CD14-positive monocyte (primary cell): ENCODE results near the gene CPNE9. TPM values are rescaled to one million over a fixed set of nuclear protein-coding genes. Genes with fewer than 3 reads are reported as not detected.

Source experiments
- DNase-seq, 3 donors: peaks; one replicate each; pipeline ENCODE4 v3.0.0-alpha.2; 2011 to 2022
- H2AFZ ChIP-seq: 2 replicates; pipeline ENCODE4 v1.6.0; 2012; ENCODE audit warnings: mild to moderate bottlenecking, low read depth, low read length, inconsistent platforms; ENCODE audit not compliant: insufficient read depth, poor library complexity, severe bottlenecking
- H3K27ac ChIP-seq, 2 donors: 1 replicate in 1 of 2; 2 replicates in 1 of 2; pipeline ENCODE4 v1.5.1; 2012 to 2013; ENCODE audit warnings: low read length in 2 of 2, control low read depth in 1 of 2, inconsistent platforms in 1 of 2, low read depth in 1 of 2, mild to moderate bottlenecking in 1 of 2
- H3K27me3 ChIP-seq, 2 donors: one replicate each; pipeline versions ENCODE4 v1.6.0 to v1.6.1; 2011 to 2013; ENCODE audit warnings: low read length in 2 of 2; ENCODE audit not compliant: control insufficient read depth in 2 of 2, insufficient read depth in 2 of 2
- H3K36me3 ChIP-seq, 2 donors: replicated peaks in 1 of 2; 1 replicate in 1 of 2; 2 replicates in 1 of 2; pipeline versions ENCODE4 v1.5.1 to v1.6.1; 2012 to 2013; ENCODE audit warnings: low read length in 2 of 2, control low read depth in 1 of 2, inconsistent platforms in 1 of 2, mild to moderate bottlenecking in 1 of 2; ENCODE audit not compliant: insufficient read depth in 2 of 2, control insufficient read depth in 1 of 2
- H3K4me1 ChIP-seq, 2 donors: 1 replicate in 1 of 2; 2 replicates in 1 of 2; pipeline versions ENCODE4 v1.5.1 to v1.6.1; 2012 to 2013; ENCODE audit warnings: low read length in 2 of 2, control low read depth in 1 of 2, inconsistent platforms in 1 of 2, mild to moderate bottlenecking in 1 of 2, moderate library complexity in 1 of 2; ENCODE audit not compliant: insufficient read depth in 2 of 2, control insufficient read depth in 1 of 2
- H3K4me2 ChIP-seq: replicated peaks from 2 replicates; pipeline ENCODE3; 2012; ENCODE audit warnings: low read length, moderate library complexity, mild to moderate bottlenecking; ENCODE audit not compliant: poor library complexity, severe bottlenecking; ENCODE audit errors: extremely low read depth
- H3K4me3 ChIP-seq, 3 experiments: fragments of 200-600 bp in 1 of 3; sonication (generic) in 1 of 3; replicated peaks in 1 of 3; 1 replicate in 2 of 3; 2 replicates in 1 of 3; pipeline ENCODE4 v1.5.1; 2011 to 2013; ENCODE audit warnings: low read length in 3 of 3, mild to moderate bottlenecking in 3 of 3, control low read depth in 2 of 3, low read depth in 2 of 3, inconsistent platforms in 1 of 3, moderate library complexity in 1 of 3
- H3K79me2 ChIP-seq: 2 replicates; pipeline ENCODE4 v1.6.0; 2012; ENCODE audit warnings: mild to moderate bottlenecking, control low read depth, inconsistent platforms, low read length, moderate library complexity; ENCODE audit not compliant: insufficient read depth
- H3K9ac ChIP-seq: 2 replicates; pipeline ENCODE4 v1.6.0; 2017; ENCODE audit warnings: low read length, mild to moderate bottlenecking; ENCODE audit not compliant: insufficient read depth, poor library complexity, severe bottlenecking
- H3K9me3 ChIP-seq, 2 donors: replicated peaks in 1 of 2; 1 replicate in 1 of 2; 2 replicates in 1 of 2; pipeline versions ENCODE4 v1.5.1 to v1.6.1; 2012 to 2013; ENCODE audit warnings: low read length in 2 of 2, control low read depth in 1 of 2; ENCODE audit not compliant: control insufficient read depth in 1 of 2, insufficient read depth in 1 of 2
- H4K20me1 ChIP-seq: 2 replicates; pipeline ENCODE4 v1.6.0; 2012; ENCODE audit warnings: mild to moderate bottlenecking, low read length, control low read depth, moderate library complexity; ENCODE audit not compliant: insufficient read depth
- H3K27ac Mint-ChIP-seq, 7 donors: one replicate each; pipeline ENCODE4 v1.8.0; 2020; ENCODE audit warnings: mild to moderate bottlenecking in 7 of 7, mixed read lengths in 7 of 7, moderate library complexity in 6 of 7, inconsistent platforms in 2 of 7
- H3K27me3 Mint-ChIP-seq, 3 donors: one replicate each; pipeline ENCODE4 v1.8.0; 2021 to 2022; ENCODE audit warnings: low read depth in 3 of 3, mild to moderate bottlenecking in 3 of 3, mixed read lengths in 3 of 3, moderate library complexity in 3 of 3, inconsistent platforms in 1 of 3
- H3K36me3 Mint-ChIP-seq, 2 donors: one replicate each; pipeline ENCODE4 v1.8.0; 2020; ENCODE audit warnings: mixed read lengths in 2 of 2, inconsistent platforms in 1 of 2, mild to moderate bottlenecking in 1 of 2
- H3K4me1 Mint-ChIP-seq: one replicate; pipeline ENCODE4 v1.8.0; 2020; ENCODE audit warnings: mild to moderate bottlenecking, mixed read lengths
- H3K4me3 Mint-ChIP-seq, 2 donors: one replicate each; pipeline ENCODE4 v1.8.0; 2020; ENCODE audit warnings: mild to moderate bottlenecking in 2 of 2, mixed read lengths in 2 of 2, moderate library complexity in 1 of 2
- H3K9me3 Mint-ChIP-seq, 7 donors: one replicate each; pipeline ENCODE4 v1.8.0; 2020 to 2022; ENCODE audit warnings: mixed read lengths in 7 of 7, mild to moderate bottlenecking in 6 of 7, moderate library complexity in 6 of 7, inconsistent platforms in 2 of 7
- WGBS: methylation state at CpG from one replicate; pipeline ENCODE4 v1.1.5; 2013; ENCODE audit warnings: missing lambda C conversion rate; ENCODE audit not compliant: insufficient coverage; 5-methylcytosine and 5-hydroxymethylcytosine counted together
- intact Hi-C, 2 donors: fragments of 100-400 bp; cut with micrococcal nuclease; formaldehyde crosslinking; loops; one replicate each; pipeline versions ENCODE4 v1.15.0 to v1.15.1; 2023
- polyA plus RNA-seq, 3 donors: library from polyadenylated mRNA; depleted of rRNA in 1 of 3; unstranded in 2 of 3; stranded (reverse) in 1 of 3; fragments of 300-500 nt in 2 of 3; fragments of >200 nt in 1 of 3; fragmentation: Illumina TruSeq in 2 of 3; gene quantifications; 1 replicate in 2 of 3; 2 replicates in 1 of 3; pipeline ENCODE4 v1.2.3, GENCODE V29; 2012 to 2021
- TF ChIP-seq, protein P1 (sequence below): fragments of 200-600 bp; IDR thresholded peaks from one replicate; pipeline ENCODE4 v1.8.0; 2022; ENCODE audit warnings: antibody characterized with exemption, mild to moderate bottlenecking

The CPNE9 gene
- polyA plus RNA-seq, 3 donors, result 0.51 to 0.55 TPM; not detected in 1

DNA sequence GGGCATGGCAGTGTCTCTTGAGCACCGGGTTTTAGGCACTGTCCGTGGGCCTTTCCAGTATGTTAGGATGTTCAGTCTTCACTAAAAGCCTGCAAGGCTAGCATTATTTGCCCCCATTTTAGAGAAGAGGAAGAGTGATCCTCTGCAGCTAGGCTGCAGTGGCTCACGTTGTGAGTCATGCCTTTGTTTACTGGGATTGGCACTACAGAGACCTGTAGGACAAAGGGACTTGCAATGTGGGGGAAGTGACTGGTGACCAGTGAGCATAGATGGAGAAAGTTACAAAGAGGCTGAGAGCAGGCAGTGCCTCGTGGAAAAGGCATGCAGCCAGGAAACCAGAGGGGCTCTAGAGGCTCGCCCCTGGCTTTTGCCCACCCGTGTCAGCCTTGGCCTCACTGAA lies 26.8 kb upstream of the CPNE9 start:
- Histone ChIP-seq H3K4me3 (no peak overlapping the region), H3K4me1 (no peaks in the 10 kb centered on the region), H3K9ac (no peak overlapping the region), H3K27ac (no peak overlapping the region), H3K36me3 (peaks cover 98 to 100% of the 10 kb centered on the region in 2 donors), H2AFZ (no peak overlapping the region), H3K9me3 (no peaks in the 10 kb centered on the region), H3K27me3 (no peaks in the 10 kb centered on the region), H4K20me1 (peaks cover 100% of the 10 kb centered on the region), H3K79me2 (peaks cover 15% of the 10 kb centered on the region), H3K4me2 (no peak overlapping the region)
- DNase-seq, result no peak
- Mint-ChIP-seq H3K4me3 (no peak overlapping the region), H3K27ac (peak overlapping the region in 2 of 7 donors; percentile 51 to 65), H3K9me3 (no peaks in the 10 kb centered on the region), H3K27me3 (peaks cover 0 to 2% (median 0%) of the 10 kb centered on the region in 3 donors), H3K36me3 (peaks cover 96 to 98% of the 10 kb centered on the region in 2 donors), H3K4me1 (no peaks in the 10 kb centered on the region)
- intact Hi-C loops, result no loop called here
- TF ChIP-seq, protein P1, sequence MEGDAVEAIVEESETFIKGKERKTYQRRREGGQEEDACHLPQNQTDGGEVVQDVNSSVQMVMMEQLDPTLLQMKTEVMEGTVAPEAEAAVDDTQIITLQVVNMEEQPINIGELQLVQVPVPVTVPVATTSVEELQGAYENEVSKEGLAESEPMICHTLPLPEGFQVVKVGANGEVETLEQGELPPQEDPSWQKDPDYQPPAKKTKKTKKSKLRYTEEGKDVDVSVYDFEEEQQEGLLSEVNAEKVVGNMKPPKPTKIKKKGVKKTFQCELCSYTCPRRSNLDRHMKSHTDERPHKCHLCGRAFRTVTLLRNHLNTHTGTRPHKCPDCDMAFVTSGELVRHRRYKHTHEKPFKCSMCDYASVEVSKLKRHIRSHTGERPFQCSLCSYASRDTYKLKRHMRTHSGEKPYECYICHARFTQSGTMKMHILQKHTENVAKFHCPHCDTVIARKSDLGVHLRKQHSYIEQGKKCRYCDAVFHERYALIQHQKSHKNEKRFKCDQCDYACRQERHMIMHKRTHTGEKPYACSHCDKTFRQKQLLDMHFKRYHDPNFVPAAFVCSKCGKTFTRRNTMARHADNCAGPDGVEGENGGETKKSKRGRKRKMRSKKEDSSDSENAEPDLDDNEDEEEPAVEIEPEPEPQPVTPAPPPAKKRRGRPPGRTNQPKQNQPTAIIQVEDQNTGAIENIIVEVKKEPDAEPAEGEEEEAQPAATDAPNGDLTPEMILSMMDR, result no peak
- WGBS, result 98% methylated on average over 6 of the region's 6 CpGs

DNA sequence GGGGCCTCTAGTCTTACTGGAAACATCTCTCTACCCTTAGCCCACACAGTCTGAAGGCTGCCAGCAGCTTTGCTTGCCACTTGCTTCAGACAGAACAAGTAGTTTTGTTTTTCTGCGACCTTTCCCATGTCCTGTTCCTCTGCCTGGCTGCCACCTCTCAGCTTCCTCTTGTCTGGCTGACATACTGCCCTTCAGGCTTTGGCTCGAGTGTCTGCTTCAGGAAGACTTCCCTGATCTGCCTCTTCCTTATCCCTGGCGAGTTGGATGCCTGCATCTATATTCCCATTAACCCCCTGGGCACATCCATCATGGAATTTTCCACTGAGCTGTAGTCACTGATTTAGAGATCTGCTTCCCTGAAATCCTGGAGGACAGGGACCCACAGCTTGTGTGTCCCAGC lies 25.1 kb upstream of the CPNE9 start:
- DNase-seq, result no peak
- Histone ChIP-seq H3K4me1 (no peaks in the 10 kb centered on the region), H3K36me3 (peaks cover 98 to 100% of the 10 kb centered on the region in 2 donors), H3K27me3 (no peaks in the 10 kb centered on the region), H3K4me2 (no peak overlapping the region), H3K9ac (no peak overlapping the region), H3K9me3 (no peaks in the 10 kb centered on the region), H4K20me1 (peaks cover 100% of the 10 kb centered on the region), H2AFZ (no peak overlapping the region), H3K27ac (no peak overlapping the region), H3K79me2 (peaks cover 3% of the 10 kb centered on the region), H3K4me3 (no peak overlapping the region)
- WGBS, result 91% methylated on average over 3 of the region's 3 CpGs
- intact Hi-C loops, result no loop called here
- peak overlapping the region in 3 of 7 donors; percentile 33 to 76 (median 43) for H3K27ac Mint-ChIP-seq
- H3K36me3 Mint-ChIP-seq, result peaks cover 94 to 98% of the 10 kb centered on the region in 2 donors
- peaks cover 0 to 2% (median 0%) of the 10 kb centered on the region in 3 donors for H3K27me3 Mint-ChIP-seq
- H3K4me3 Mint-ChIP-seq, result no peak overlapping the region
- H3K9me3 Mint-ChIP-seq, result no peaks in the 10 kb centered on the region
- H3K4me1 Mint-ChIP-seq, result no peaks in the 10 kb centered on the region
- TF ChIP-seq, protein P1, result no peak
